Stimulated activated naive CD8-positive, alpha-beta T cell treated with anti-CD3 and anti-CD28 coated beads, Interleukin-15, Interleukin-2, amounts not matched to agents 100 ng/mL and 50 ng/mL, for 24 hours (primary cell): Measurements from ENCODE around the gene LEUTX.
"Not testable (repeated sequence)": the region's sequence is repeated elsewhere in the genome, so short reads cannot be mapped to it uniquely, and the experiment has no call there.

Source experiments
- H3K27ac Mint-ChIP-seq: one replicate; pipeline ENCODE4 v1.8.0; 2021; ENCODE audit warnings: mild to moderate bottlenecking, mixed read lengths
- H3K27me3 Mint-ChIP-seq: one replicate; pipeline ENCODE4 v1.8.0; 2021; ENCODE audit warnings: mixed read lengths
- H3K36me3 Mint-ChIP-seq: one replicate; pipeline ENCODE4 v1.8.0; 2021; ENCODE audit warnings: low read depth, mixed read lengths
- H3K4me1 Mint-ChIP-seq: one replicate; pipeline ENCODE4 v1.8.0; 2021; ENCODE audit warnings: low read depth, mixed read lengths
- H3K4me3 Mint-ChIP-seq: one replicate; pipeline ENCODE4 v1.8.0; 2021; ENCODE audit warnings: mild to moderate bottlenecking, mixed read lengths
- H3K9me3 Mint-ChIP-seq: one replicate; pipeline ENCODE4 v1.8.0; 2021; ENCODE audit warnings: mixed read lengths

LEUTX gene

GRCh38 chr19:39754971-39755370, 23.7 kb upstream of the LEUTX start:
- peaks cover 38% of the 10 kb centered on the region for H3K27me3 Mint-ChIP-seq
- H3K27ac Mint-ChIP-seq: no peak overlapping the region
- H3K4me1 Mint-ChIP-seq: no peaks in the 10 kb centered on the region

GRCh38 chr19:39759457-39760184, 19.0 kb upstream of the LEUTX start:
- H3K4me1 Mint-ChIP-seq: no peaks in the 10 kb centered on the region
- no peaks in the 10 kb centered on the region for H3K36me3 Mint-ChIP-seq
- no peak overlapping the region for H3K27ac Mint-ChIP-seq
- no peak overlapping the region for H3K4me3 Mint-ChIP-seq
- no peaks in the 10 kb centered on the region for H3K9me3 Mint-ChIP-seq
- H3K27me3 Mint-ChIP-seq: peaks cover 33% of the 10 kb centered on the region

More at GRCh38 chr19:39754971-39755370, 23.7 kb upstream of the LEUTX start:
- Mint-ChIP-seq H3K36me3 (no peaks in the 10 kb centered on the region), H3K4me3 (no peak overlapping the region), H3K9me3 (no peaks in the 10 kb centered on the region)

DNA sequence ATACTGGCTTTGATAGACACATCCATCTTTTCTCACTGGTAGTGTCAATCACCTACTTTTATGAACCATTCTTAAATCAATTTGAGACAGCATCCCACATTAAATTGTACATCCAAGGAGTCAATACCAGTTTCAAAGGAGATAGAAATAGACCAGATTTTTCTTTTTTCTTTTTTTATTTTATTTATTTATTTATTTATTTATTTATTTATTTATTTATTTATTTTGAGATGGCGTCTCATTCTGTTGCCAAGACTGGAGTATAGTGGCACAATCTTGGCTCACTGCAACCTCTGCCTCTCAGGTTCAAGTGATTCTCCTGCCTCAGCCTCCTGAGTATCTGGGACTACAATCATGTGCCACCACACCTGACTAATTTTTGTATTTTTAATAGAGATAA, 16.8 kb upstream of the LEUTX start:
- not testable (repeated sequence) for H3K9me3 Mint-ChIP-seq, H3K4me1 Mint-ChIP-seq, H3K36me3 Mint-ChIP-seq, H3K4me3 Mint-ChIP-seq, H3K27ac Mint-ChIP-seq
- H3K27me3 Mint-ChIP-seq: peaks cover 30% of the 10 kb centered on the region

GRCh38 chr19:39765091-39766076, 13.3 kb upstream of the LEUTX start:
- Mint-ChIP-seq H3K4me3 (no peak overlapping the region), H3K9me3 (no peaks in the 10 kb centered on the region), H3K27me3 (peaks cover 16% of the 10 kb centered on the region), H3K4me1 (no peaks in the 10 kb centered on the region), H3K36me3 (no peaks in the 10 kb centered on the region), H3K27ac (no peak overlapping the region)

DNA sequence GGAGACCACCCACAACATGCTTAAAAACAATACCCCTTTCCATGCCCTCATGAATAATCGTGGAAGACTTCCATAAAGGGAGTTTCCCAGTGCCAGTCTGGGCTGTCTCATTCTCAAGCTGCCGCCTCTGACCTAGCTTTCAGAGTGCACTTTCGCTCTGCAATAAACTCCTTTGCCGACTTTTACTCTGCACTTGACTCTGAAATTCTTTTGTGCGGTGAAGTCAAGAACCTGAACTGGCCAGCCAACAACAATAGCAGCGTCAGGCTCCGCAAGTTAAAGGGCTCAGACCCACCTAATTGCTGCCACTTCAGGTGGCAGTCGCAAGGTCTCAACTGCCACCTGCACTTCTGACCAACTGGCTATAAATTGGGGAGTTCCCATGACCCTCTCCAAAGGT, 10.3 kb upstream of the LEUTX start:
- Mint-ChIP-seq H3K36me3 (no peaks in the 10 kb centered on the region), H3K4me1 (no peaks in the 10 kb centered on the region), H3K27ac (no peak overlapping the region)

GRCh38 chr19:39768786-39769185, 9.9 kb upstream of the LEUTX start:
- no peaks in the 10 kb centered on the region for H3K4me1 Mint-ChIP-seq
- no peak overlapping the region for H3K27ac Mint-ChIP-seq
- no peaks in the 10 kb centered on the region for H3K36me3 Mint-ChIP-seq
- no peak overlapping the region for H3K4me3 Mint-ChIP-seq
- H3K27me3 Mint-ChIP-seq: peaks cover 17% of the 10 kb centered on the region
- no peaks in the 10 kb centered on the region for H3K9me3 Mint-ChIP-seq

More for the DNA sequence above, 10.3 kb upstream of the LEUTX start:
- H3K9me3 Mint-ChIP-seq: no peaks in the 10 kb centered on the region
- peaks cover 19% of the 10 kb centered on the region for H3K27me3 Mint-ChIP-seq
- no peak overlapping the region for H3K4me3 Mint-ChIP-seq

DNA sequence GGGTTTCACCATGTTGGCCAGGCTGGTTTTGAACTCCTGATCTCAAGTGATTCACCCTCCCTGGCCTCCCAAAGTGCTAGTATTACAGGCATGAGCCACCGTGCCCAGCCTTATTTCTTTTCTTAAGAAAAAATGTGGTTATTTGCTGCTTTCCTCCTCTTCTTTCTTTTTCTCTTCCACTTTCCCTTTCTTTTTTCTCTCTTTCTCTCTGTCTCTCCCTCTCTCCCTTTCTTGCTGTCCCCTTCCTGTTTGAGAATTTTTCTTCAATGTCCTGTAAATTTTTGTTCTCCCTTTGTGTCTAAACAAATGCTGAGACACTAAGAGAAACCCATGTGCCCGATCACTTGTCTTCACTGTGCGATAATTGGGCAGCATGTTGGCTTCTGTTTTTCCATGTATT, 2.2 kb downstream of the LEUTX start:
- Mint-ChIP-seq H3K27ac (no peak overlapping the region), H3K36me3 (no peaks in the 10 kb centered on the region), H3K27me3 (peaks cover 44% of the 10 kb centered on the region), H3K4me1 (peaks cover 3% of the 10 kb centered on the region), H3K9me3 (no peaks in the 10 kb centered on the region), H3K4me3 (no peak overlapping the region)

GRCh38 chr19:39788244-39788643, 9.6 kb downstream of the LEUTX start:
- no peak overlapping the region for H3K27ac Mint-ChIP-seq
- H3K27me3 Mint-ChIP-seq: peaks cover 34% of the 10 kb centered on the region
- peaks cover 9% of the 10 kb centered on the region for H3K9me3 Mint-ChIP-seq
- no peak overlapping the region for H3K4me3 Mint-ChIP-seq
- H3K4me1 Mint-ChIP-seq: peaks cover 4% of the 10 kb centered on the region
- no peaks in the 10 kb centered on the region for H3K36me3 Mint-ChIP-seq

- Mint-ChIP-seq H3K27ac (no peak overlapping the region), H3K4me3 (peak overlapping the region; percentile 77), H3K9me3 (peaks cover 7% of the 10 kb centered on the region), H3K36me3 (no peaks in the 10 kb centered on the region), H3K4me1 (peaks cover 7% of the 10 kb centered on the region), H3K27me3 (peaks cover 17% of the 10 kb centered on the region)
Measured at GRCh38 chr19:39792999-39793546, 14.4 kb downstream of the LEUTX start.

GRCh38 chr19:39795001-39795400, 16.3 kb downstream of the LEUTX start:
- no peak overlapping the region for H3K27ac Mint-ChIP-seq
- peaks cover 7% of the 10 kb centered on the region for H3K4me1 Mint-ChIP-seq
- peaks cover 12% of the 10 kb centered on the region for H3K27me3 Mint-ChIP-seq
- no peaks in the 10 kb centered on the region for H3K36me3 Mint-ChIP-seq
- H3K4me3 Mint-ChIP-seq: no peak overlapping the region
- H3K9me3 Mint-ChIP-seq: no peaks in the 10 kb centered on the region

- Mint-ChIP-seq H3K36me3 (no peaks in the 10 kb centered on the region), H3K9me3 (no peaks in the 10 kb centered on the region), H3K27ac (no peak overlapping the region), H3K27me3 (peaks cover 12% of the 10 kb centered on the region), H3K4me1 (peaks cover 7% of the 10 kb centered on the region), H3K4me3 (no peak overlapping the region)
Measured at GRCh38 chr19:39796000-39796498, 17.4 kb downstream of the LEUTX start.

- peaks cover 12% of the 10 kb centered on the region for H3K27me3 Mint-ChIP-seq
- peaks cover 7% of the 10 kb centered on the region for H3K4me1 Mint-ChIP-seq
- no peak overlapping the region for H3K4me3 Mint-ChIP-seq
- no peak overlapping the region for H3K27ac Mint-ChIP-seq
- H3K9me3 Mint-ChIP-seq: no peaks in the 10 kb centered on the region
- H3K36me3 Mint-ChIP-seq: no peaks in the 10 kb centered on the region
Measured at GRCh38 chr19:39797083-39797482, 18.4 kb downstream of the LEUTX start.

DNA sequence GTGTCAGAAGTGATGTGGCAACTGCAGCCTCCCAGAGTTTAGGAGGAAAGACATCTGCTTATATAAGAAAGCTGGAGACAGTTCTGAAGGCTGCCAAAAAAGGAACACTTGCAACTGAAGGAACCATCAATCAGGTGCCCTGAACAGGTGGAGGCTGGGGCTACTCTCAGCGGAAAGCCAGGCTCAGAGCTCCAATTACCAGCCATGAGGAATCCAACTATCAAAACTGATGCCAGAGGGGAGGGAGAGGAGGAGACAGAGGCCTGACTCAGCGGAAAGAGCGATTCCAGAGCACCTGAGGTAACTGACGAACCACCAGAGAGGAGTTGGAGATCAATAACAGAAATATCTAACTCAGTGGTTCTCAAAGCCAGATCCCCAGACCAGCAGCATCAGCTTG, 24.3 kb downstream of the LEUTX start:
- Mint-ChIP-seq H3K4me1 (no peaks in the 10 kb centered on the region), H3K27me3 (peaks cover 6% of the 10 kb centered on the region), H3K27ac (no peak overlapping the region), H3K4me3 (no peak overlapping the region), H3K36me3 (no peaks in the 10 kb centered on the region), H3K9me3 (no peaks in the 10 kb centered on the region)

- H3K4me1 Mint-ChIP-seq: no peaks in the 10 kb centered on the region
- H3K36me3 Mint-ChIP-seq: no peaks in the 10 kb centered on the region
- no peak overlapping the region for H3K4me3 Mint-ChIP-seq
- no peak overlapping the region for H3K27ac Mint-ChIP-seq
- peaks cover 5% of the 10 kb centered on the region for H3K27me3 Mint-ChIP-seq
- no peaks in the 10 kb centered on the region for H3K9me3 Mint-ChIP-seq
Measured at GRCh38 chr19:39805104-39805503, 26.4 kb downstream of the LEUTX start.

DNA sequence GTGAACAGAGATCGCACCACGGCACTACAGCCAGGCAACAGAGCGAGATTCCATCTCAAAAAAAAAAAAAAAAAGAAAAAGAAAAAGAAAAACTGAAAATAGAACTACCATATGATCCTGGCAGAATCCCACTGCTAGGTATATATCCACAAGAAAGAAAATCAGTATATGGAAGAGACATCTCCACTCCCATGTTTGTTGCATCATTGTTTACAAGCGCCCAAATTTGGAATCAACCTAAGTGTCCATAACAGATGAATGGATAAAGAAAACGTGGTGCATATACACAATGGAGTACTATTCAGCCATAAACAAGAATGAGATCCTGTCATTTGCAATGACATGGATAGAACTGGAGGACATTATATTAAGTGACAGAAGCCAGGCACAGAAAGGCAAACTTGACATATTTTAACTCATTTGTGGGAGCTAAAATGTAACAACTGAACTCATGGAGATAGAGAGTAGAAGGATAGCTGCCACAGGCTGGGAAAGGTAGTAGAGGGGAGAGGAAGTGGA, 29.3 kb downstream of the LEUTX start:
- no peaks in the 10 kb centered on the region for H3K4me1 Mint-ChIP-seq
- no peak overlapping the region for H3K4me3 Mint-ChIP-seq
- H3K27me3 Mint-ChIP-seq: peaks cover 5% of the 10 kb centered on the region
- no peaks in the 10 kb centered on the region for H3K9me3 Mint-ChIP-seq
- no peaks in the 10 kb centered on the region for H3K36me3 Mint-ChIP-seq
- no peak overlapping the region for H3K27ac Mint-ChIP-seq
